Cerebellar cortex (tissue), 1 donor: ENCODE results near the gene SLC2A1.

Experiments
- DNase-seq: peaks from one replicate; pipeline ENCODE4 v3.0.0-alpha.2; 2015; ENCODE audit warnings: low spot score

The SLC2A1 gene

GRCh38 chr1:42979896-42980800 is 21.5 kb upstream of the SLC2A1 start:
- DNase-seq: no peak

GRCh38 chr1:42979036-42979430 is 20.4 kb upstream of the SLC2A1 start:
- no peak for DNase-seq

DNA sequence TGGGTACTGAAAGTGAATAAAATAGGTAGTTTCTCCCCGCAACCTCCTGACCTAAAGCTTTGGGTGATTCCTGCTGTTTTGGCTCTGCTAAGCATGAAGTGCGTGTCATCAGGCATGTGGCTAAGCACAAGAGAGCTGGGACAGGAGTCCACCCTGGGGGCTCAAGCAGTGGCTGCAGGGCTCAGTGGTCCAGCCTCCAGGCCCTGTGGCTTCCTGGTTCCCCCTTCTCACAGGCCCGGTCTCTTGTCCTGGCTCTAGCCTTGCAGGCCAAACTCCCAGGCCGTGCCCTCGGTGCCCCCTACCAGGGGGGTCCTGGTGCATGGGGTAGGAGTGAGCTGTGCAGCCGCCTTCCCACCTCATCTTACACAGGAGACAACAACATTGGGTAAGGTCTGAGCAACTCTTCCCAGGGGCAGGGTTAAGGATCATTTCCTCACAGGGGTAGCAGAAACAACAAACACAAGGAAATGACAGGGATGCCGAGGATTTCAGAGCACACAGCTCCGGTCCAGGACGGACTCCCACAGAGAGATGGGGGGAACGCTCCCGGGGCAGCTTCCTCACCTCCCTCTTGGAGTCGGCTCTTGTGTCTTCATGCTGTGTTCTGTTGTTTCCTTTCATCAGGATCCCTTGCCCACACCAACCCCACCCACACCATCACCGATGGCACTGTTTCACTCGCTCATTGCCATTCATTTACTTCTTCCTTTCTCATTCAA is 19.8 kb upstream of the SLC2A1 start:
- no peak for DNase-seq

DNA sequence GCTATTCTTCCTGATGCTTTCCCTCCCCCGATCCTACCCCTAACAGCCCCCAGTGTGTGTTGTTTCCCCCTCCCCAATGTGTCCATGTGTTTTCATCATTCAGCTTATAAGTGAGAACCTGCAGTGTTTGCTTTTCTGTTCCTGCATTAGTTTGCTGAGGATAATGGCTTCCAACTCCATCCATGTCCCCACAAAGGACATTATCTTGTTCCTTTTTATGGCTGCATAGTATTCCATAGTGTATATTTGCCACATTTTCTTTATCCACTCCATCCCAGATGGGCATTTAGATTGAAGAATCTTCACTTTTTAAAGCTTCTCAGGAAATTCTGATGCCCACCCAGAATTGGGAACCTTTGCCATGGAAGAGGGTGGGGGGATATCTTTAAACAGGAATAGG is 19.0 kb upstream of the SLC2A1 start:
- DNase-seq: no peak

- no peak for DNase-seq
These were observed 17.0 kb upstream of the SLC2A1 start for GRCh38 chr1:42975561-42976225.

GRCh38 chr1:42974767-42975437 is 16.2 kb upstream of the SLC2A1 start:
- no peak for DNase-seq

GRCh38 chr1:42973799-42974198 is 15.1 kb upstream of the SLC2A1 start:
- no peak for DNase-seq

DNA sequence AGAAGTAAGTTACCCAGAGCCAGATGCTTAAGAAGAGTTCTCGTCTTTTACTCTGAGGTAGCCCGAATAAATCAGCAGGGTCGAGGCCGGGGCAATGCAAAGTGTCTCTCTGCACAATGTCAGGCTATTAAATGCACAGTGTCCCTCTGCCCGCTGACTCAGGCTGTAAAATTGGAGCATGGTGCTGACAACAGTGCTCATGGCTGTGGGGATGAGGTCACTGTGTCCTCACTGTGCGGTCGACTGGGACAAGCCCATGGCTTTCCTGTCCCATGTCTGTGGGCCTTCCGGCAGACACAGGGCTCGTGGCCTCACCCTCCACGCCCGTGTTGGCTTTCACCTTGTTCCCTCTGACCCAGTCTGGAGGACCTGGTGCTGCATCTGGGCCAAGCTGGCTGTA is 14.6 kb upstream of the SLC2A1 start:
- no peak for DNase-seq

DNA sequence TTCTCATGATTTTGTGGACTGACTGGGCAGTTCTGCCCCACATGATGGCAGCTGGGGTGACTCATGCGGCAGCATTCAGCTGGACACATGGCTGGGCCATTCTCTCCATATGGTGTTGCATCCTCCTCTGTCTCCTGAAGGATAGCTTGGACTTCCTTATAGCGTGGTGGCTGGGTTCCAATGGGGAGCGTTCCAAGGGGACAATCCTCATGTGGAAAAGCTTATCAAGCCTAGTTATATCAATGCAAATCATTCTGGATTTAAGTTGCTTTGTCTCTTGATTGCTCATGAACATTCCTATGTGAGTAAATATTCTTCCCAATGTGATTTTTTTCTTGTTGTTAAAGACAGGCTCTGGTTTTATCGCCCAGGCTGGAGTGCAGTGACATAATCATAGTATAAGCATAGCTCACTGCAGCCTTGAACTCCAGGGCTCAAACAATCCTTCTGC is 13.2 kb upstream of the SLC2A1 start:
- DNase-seq: peak; percentile 57

DNA sequence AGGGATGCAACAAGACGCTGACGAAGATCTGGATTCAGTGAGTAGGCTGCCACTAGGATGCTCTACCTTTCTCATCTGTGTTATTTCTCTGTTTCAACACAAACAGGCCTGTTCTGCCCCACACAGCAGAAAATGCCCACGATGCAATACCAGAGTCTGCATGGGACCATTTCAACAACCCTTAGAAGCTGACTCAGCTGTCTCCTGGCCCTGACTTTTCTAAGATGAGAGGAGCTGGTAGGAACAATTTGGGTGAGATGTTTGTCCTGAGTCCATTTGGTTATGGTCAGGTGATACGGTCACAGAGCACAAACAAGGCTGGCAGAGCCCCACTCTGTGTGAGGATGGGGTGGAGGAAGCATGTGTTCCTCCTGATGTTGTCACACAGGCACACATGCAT is 11.5 kb upstream of the SLC2A1 start:
- DNase-seq: no peak

GRCh38 chr1:42968654-42969053 is 10.0 kb upstream of the SLC2A1 start:
- DNase-seq: no peak

DNA sequence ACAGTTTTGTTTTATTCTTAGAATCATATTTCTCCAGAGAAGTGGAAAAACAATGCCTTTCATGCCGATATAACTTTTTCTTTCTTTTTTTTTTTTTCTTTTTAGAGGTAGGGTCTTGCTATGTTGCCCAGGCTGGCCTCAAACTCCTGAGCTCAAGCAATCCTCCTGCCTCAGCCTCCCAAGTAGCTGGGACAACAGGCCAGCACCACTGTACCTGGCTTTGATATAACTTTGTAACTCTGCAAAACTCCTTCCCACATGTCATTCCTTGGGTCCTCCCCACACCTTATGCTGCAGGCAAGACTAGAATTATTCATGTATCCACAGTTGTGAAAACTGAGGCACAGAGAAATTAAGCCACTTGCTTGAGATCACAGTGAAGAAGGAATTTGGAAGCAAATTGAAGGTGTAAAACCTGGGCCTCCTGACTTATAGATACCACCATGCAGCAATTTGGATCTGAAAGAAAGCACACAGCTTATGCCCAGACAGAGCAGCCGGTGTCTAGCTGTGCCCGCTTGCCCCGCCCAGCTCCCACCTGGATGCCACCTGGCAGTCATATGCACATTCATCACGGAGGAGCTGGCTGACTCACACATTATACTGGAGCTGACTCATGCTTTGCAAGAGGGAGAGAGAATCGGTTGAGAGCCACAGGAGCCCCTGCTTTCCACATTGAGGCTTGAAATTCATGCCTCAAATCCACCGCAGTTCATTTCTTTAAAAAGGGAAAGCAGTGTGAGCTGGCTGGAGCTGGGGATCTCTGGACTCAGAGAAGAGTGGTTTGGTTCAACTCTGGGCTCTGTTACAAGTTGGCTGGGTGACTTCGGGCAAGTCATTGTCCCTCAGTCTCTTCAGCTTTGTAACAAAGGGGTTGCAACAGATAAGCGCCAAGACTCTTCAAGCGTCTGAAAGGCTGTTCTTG is 8.3 kb upstream of the SLC2A1 start:
- DNase-seq: peak; percentile 88

GRCh38 chr1:42965378-42965777 is 6.7 kb upstream of the SLC2A1 start:
- DNase-seq: no peak

GRCh38 chr1:42964044-42964812 is 5.6 kb upstream of the SLC2A1 start:
- DNase-seq: no peak

DNA sequence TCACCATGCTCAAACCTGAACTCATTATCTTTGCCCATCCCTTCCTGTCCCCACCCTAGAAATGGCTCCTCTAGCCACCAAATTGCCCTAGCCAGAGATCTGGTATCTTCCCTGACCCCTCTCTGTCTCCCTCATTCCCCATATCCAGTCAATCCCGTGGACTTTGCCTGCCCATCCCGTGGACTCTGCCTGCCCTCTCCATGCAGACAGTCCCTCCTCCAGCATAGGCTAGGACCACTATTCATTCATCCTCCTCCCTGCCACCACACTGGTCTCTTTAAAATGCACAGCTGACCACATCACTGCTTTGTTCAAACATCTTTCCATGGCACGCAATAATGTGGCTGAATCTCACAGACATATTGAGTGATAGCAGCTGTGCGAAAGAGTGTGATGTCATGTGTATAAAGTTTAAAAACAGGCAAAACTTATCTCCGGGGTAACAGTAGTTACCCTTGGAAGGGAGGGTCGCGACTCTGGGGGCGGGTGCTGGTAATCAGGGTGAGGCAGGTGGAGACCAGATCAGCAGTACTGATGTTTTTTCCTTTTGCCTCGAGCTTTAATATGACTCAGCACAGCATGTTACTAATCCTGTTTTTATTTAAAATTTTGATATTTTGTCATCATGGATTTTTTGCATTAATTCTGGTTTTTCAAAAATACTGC is 4.8 kb upstream of the SLC2A1 start:
- no peak for DNase-seq

GRCh38 chr1:42962641-42963377 is 4.1 kb upstream of the SLC2A1 start:
- DNase-seq: no peak

GRCh38 chr1:42961312-42962091 is 2.8 kb upstream of the SLC2A1 start:
- no peak for DNase-seq
